ENCODE data around the gene CENPF.

DNA sequence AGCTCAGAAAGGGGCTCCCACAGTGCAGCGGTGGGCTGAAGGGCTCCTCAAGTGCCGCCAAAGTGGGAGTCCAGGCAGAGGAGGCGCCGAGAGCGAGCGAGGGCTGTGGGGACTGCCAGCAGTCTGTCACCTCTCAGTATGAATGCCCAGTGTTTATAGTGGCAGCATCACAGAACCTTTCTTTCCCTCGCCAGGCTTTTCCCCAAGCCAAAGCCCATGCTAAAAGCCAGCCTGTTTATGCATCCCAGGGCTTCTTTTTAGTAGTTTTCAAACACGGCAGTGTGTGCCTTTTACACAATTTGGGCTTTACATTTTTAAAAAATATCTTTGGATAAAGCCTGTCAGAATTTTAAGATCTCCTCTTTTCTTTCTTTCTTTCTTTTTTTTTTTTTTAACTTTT lies 70.6 kb downstream of the CENPF start:
- TF ChIP-seq SMC3 (conservative IDR thresholded peaks at IDR 0.05; ENCODE audit: poor library complexity) = no peak
- TF ChIP-seq, protein P1, sequence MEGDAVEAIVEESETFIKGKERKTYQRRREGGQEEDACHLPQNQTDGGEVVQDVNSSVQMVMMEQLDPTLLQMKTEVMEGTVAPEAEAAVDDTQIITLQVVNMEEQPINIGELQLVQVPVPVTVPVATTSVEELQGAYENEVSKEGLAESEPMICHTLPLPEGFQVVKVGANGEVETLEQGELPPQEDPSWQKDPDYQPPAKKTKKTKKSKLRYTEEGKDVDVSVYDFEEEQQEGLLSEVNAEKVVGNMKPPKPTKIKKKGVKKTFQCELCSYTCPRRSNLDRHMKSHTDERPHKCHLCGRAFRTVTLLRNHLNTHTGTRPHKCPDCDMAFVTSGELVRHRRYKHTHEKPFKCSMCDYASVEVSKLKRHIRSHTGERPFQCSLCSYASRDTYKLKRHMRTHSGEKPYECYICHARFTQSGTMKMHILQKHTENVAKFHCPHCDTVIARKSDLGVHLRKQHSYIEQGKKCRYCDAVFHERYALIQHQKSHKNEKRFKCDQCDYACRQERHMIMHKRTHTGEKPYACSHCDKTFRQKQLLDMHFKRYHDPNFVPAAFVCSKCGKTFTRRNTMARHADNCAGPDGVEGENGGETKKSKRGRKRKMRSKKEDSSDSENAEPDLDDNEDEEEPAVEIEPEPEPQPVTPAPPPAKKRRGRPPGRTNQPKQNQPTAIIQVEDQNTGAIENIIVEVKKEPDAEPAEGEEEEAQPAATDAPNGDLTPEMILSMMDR (IDR thresholded peaks at IDR 0.05; ENCODE audit: poor library complexity, severe bottlenecking) = no peak
- TF ChIP-seq EP300 (conservative IDR thresholded peaks at IDR 0.05; ENCODE audit: poor library complexity, severe bottlenecking) = no peak
- TF ChIP-seq EZH2 (IDR thresholded peaks at IDR 0.05; ENCODE audit: borderline replicate concordance, insufficient read depth, low read length, poor library complexity, severe bottlenecking) = no peak

All from neural cell (in vitro differentiated cells).